T-helper 2 cell (primary cell): Measurements from ENCODE around the gene DICER1.

Experiments
- DNase-seq, 5 experiments: peaks; one replicate each; pipeline versions ENCODE4 v3.0.0 to v3.0.0-alpha.2; 2012 to 2022

The DICER1 gene

GRCh38 chr14:95055318-95055717 is 102.0 kb downstream of the DICER1 start:
- DNase-seq, result no peak

- DNase-seq, result no peak
Observed at GRCh38 chr14:95054346-95055280, 102.7 kb downstream of the DICER1 start.

GRCh38 chr14:95052016-95052585 is 105.2 kb downstream of the DICER1 start:
- no peak for DNase-seq

GRCh38 chr14:95049952-95050351 is 107.4 kb downstream of the DICER1 start:
- DNase-seq, result no peak

GRCh38 chr14:95048771-95049312 is 108.5 kb downstream of the DICER1 start:
- no peak for DNase-seq

GRCh38 chr14:95047754-95048153 is 109.6 kb downstream of the DICER1 start:
- no peak for DNase-seq

- DNase-seq, result no peak
Observed at GRCh38 chr14:95046711-95047681, 110.3 kb downstream of the DICER1 start.

- no peak for DNase-seq
Observed at GRCh38 chr14:95045836-95046430, 111.4 kb downstream of the DICER1 start.

GRCh38 chr14:95045106-95045701 is 112.1 kb downstream of the DICER1 start:
- DNase-seq, result no peak

- no peak for DNase-seq
Observed at GRCh38 chr14:95044463-95045105, 112.7 kb downstream of the DICER1 start.

- DNase-seq, result no peak
Observed at GRCh38 chr14:95043732-95044462, 113.4 kb downstream of the DICER1 start.

GRCh38 chr14:95043314-95043713 is 114.0 kb downstream of the DICER1 start:
- no peak for DNase-seq

GRCh38 chr14:95041477-95042020 is 115.8 kb downstream of the DICER1 start:
- no peak for DNase-seq

- DNase-seq, result no peak
Observed at GRCh38 chr14:95040708-95041476, 116.4 kb downstream of the DICER1 start.

GRCh38 chr14:95039993-95040348 is 117.4 kb downstream of the DICER1 start:
- DNase-seq, result no peak

- DNase-seq, result no peak
Observed at GRCh38 chr14:95039259-95039992, 117.9 kb downstream of the DICER1 start.

- no peak for DNase-seq
Observed at GRCh38 chr14:95038521-95039250, 118.6 kb downstream of the DICER1 start.

- no peak for DNase-seq
Observed at GRCh38 chr14:95037273-95037672, 120.1 kb downstream of the DICER1 start.
